ENCODE results near the gene SNAI1. TPM values are rescaled to one million over a fixed set of nuclear protein-coding genes. Genes with fewer than 3 reads are reported as not detected.
"Not testable (repeated sequence)": the region's sequence is repeated elsewhere in the genome, so short reads cannot be mapped to it uniquely, and the experiment has no call there.

SNAI1 gene
- total RNA-seq, 1 donor from 2014 or later, result 13.4 TPM

- H3K36me3 Mint-ChIP-seq (ENCODE audit: unreplicated experiment), result peaks cover 49% of the 10 kb centered on the region
- H3K27ac Mint-ChIP-seq (ENCODE audit: unreplicated experiment), result no peak overlapping the region
- no peak for DNase-seq (ENCODE audit: extremely low spot score, unreplicated experiment)
- TF ChIP-seq CTCF (IDR thresholded peaks at IDR 0.05), result no peak
- no peaks in the 10 kb centered on the region for H3K4me1 Mint-ChIP-seq (ENCODE audit: unreplicated experiment)
- no peaks in the 10 kb centered on the region for H3K9me3 Mint-ChIP-seq (ENCODE audit: unreplicated experiment)
- no peaks in the 10 kb centered on the region for H3K27me3 Mint-ChIP-seq (ENCODE audit: unreplicated experiment)
- no peak overlapping the region for H3K4me3 Mint-ChIP-seq (ENCODE audit: unreplicated experiment)
Observed at GRCh38 chr20:49956689-49957088, 26.1 kb upstream of the SNAI1 start.

- not testable (repeated sequence) for DNase-seq (ENCODE audit: extremely low spot score, unreplicated experiment); H3K4me1 Mint-ChIP-seq (ENCODE audit: unreplicated experiment); H3K9me3 Mint-ChIP-seq (ENCODE audit: unreplicated experiment); H3K4me3 Mint-ChIP-seq (ENCODE audit: unreplicated experiment); H3K27me3 Mint-ChIP-seq (ENCODE audit: unreplicated experiment); H3K27ac Mint-ChIP-seq (ENCODE audit: unreplicated experiment)
- H3K36me3 Mint-ChIP-seq (ENCODE audit: unreplicated experiment), result peaks cover 46% of the 10 kb centered on the region
Observed at GRCh38 chr20:49957089-49957938, 25.5 kb upstream of the SNAI1 start.

GRCh38 chr20:49961413-49961812, 21.4 kb upstream of the SNAI1 start:
- Mint-ChIP-seq H3K27ac (ENCODE audit: unreplicated experiment) (no peak overlapping the region), H3K9me3 (ENCODE audit: unreplicated experiment) (no peaks in the 10 kb centered on the region)
- no peak for TF ChIP-seq CTCF (IDR thresholded peaks at IDR 0.05)

GRCh38 chr20:49964964-49965780, 17.6 kb upstream of the SNAI1 start:
- no peak overlapping the region for H3K27ac Mint-ChIP-seq (ENCODE audit: unreplicated experiment)
- H3K27me3 Mint-ChIP-seq (ENCODE audit: unreplicated experiment), result no peaks in the 10 kb centered on the region
- H3K9me3 Mint-ChIP-seq (ENCODE audit: unreplicated experiment), result no peaks in the 10 kb centered on the region
- H3K4me1 Mint-ChIP-seq (ENCODE audit: unreplicated experiment), result peaks cover 9% of the 10 kb centered on the region
- H3K36me3 Mint-ChIP-seq (ENCODE audit: unreplicated experiment), result peaks cover under 1% of the 10 kb centered on the region
- DNase-seq (ENCODE audit: extremely low spot score, unreplicated experiment), result no peak
- no peak overlapping the region for H3K4me3 Mint-ChIP-seq (ENCODE audit: unreplicated experiment)
- TF ChIP-seq CTCF (IDR thresholded peaks at IDR 0.05), result peak; percentile 56

More at GRCh38 chr20:49961413-49961812, 21.4 kb upstream of the SNAI1 start:
- no peak overlapping the region for H3K4me3 Mint-ChIP-seq (ENCODE audit: unreplicated experiment)
- no peaks in the 10 kb centered on the region for H3K4me1 Mint-ChIP-seq (ENCODE audit: unreplicated experiment)
- no peaks in the 10 kb centered on the region for H3K27me3 Mint-ChIP-seq (ENCODE audit: unreplicated experiment)
- H3K36me3 Mint-ChIP-seq (ENCODE audit: unreplicated experiment), result peaks cover 21% of the 10 kb centered on the region
- DNase-seq (ENCODE audit: extremely low spot score, unreplicated experiment), result no peak

- H3K4me3 Mint-ChIP-seq (ENCODE audit: unreplicated experiment), result no peak overlapping the region
- TF ChIP-seq CTCF (IDR thresholded peaks at IDR 0.05), result no peak
- no peak overlapping the region for H3K27ac Mint-ChIP-seq (ENCODE audit: unreplicated experiment)
- no peaks in the 10 kb centered on the region for H3K36me3 Mint-ChIP-seq (ENCODE audit: unreplicated experiment)
- no peaks in the 10 kb centered on the region for H3K9me3 Mint-ChIP-seq (ENCODE audit: unreplicated experiment)
- DNase-seq (ENCODE audit: extremely low spot score, unreplicated experiment), result no peak
- no peaks in the 10 kb centered on the region for H3K27me3 Mint-ChIP-seq (ENCODE audit: unreplicated experiment)
- H3K4me1 Mint-ChIP-seq (ENCODE audit: unreplicated experiment), result peaks cover 9% of the 10 kb centered on the region
Observed at GRCh38 chr20:49965781-49966305, 16.9 kb upstream of the SNAI1 start.

Measured in osteocyte (in vitro differentiated cells).